ENCODE results near the gene PARD3.
"Not testable (repeated sequence)": the region's sequence is repeated elsewhere in the genome, so short reads cannot be mapped to it uniquely, and the experiment has no call there.

PARD3 gene

DNA sequence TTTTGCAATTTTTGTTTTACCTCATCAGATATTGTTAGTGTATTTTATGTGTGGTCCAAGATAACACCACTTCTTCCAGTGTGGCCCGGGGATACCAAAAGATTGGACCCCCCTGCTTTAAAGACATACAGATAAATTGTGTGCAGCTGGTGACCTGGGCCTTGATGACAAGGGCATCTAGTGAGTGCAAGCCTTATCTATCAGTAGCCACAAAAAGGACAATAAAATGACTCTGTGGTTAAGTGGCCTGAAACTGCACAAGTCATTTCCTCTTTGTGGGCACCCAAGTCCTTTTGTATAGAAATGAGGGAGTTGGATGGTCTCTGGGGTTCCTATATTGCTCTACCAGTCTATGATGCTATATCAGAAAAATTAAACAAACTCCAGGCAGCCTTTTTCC, 98.1 kb downstream of the PARD3 start:
- WGBS, 2 experiments (ENCODE audit: insufficient coverage in 2 of 2): no CpG with 5 or more reads among the region's 1 CpG
- no peak overlapping the region for H3K27ac ChIP-seq (ENCODE audit: low read depth, low read length, severe bottlenecking)
- H3K36me3 ChIP-seq (ENCODE audit: control insufficient read depth, insufficient read depth, low read length): no peaks in the 10 kb centered on the region
- H3K4me3 ChIP-seq (ENCODE audit: extremely low read depth, insufficient read depth, low read length, poor library complexity, severe bottlenecking): no peak overlapping the region
- H3K9me3 ChIP-seq (ENCODE audit: control insufficient read depth, low read length): no peaks in the 10 kb centered on the region
- peaks cover 42% of the 10 kb centered on the region for H3K4me1 ChIP-seq (ENCODE audit: control insufficient read depth, insufficient read depth, low read length, poor library complexity, severe bottlenecking)

DNA sequence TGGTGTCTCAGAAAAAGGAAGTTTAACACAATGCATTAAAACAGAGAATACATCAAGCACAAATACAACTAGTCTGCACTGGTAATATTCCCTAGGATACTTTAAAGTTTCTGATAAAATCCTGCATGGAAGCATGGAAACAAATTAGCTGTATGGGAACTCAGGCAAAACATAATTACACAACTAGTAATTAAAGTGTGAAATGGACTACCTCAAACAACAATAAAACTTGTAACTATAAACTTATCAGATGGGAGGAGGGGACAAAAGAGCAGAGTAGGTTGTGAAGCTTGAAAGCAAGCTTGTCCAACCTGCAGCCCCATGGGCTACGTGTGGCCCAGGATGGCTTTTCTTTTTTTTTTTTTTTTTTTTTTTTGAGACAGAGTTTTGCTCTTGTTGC, 98.9 kb downstream of the PARD3 start:
- H3K4me3 ChIP-seq (ENCODE audit: extremely low read depth, insufficient read depth, low read length, poor library complexity, severe bottlenecking): no peak overlapping the region
- no peaks in the 10 kb centered on the region for H3K36me3 ChIP-seq (ENCODE audit: control insufficient read depth, insufficient read depth, low read length)
- no peak overlapping the region for H3K27ac ChIP-seq (ENCODE audit: low read depth, low read length, severe bottlenecking)
- peaks cover 48% of the 10 kb centered on the region for H3K4me1 ChIP-seq (ENCODE audit: control insufficient read depth, insufficient read depth, low read length, poor library complexity, severe bottlenecking)
- no peaks in the 10 kb centered on the region for H3K9me3 ChIP-seq (ENCODE audit: control insufficient read depth, low read length)
- WGBS, 2 experiments (ENCODE audit: insufficient coverage in 2 of 2): no CpG with 5 or more reads among the region's 1 CpG

DNA sequence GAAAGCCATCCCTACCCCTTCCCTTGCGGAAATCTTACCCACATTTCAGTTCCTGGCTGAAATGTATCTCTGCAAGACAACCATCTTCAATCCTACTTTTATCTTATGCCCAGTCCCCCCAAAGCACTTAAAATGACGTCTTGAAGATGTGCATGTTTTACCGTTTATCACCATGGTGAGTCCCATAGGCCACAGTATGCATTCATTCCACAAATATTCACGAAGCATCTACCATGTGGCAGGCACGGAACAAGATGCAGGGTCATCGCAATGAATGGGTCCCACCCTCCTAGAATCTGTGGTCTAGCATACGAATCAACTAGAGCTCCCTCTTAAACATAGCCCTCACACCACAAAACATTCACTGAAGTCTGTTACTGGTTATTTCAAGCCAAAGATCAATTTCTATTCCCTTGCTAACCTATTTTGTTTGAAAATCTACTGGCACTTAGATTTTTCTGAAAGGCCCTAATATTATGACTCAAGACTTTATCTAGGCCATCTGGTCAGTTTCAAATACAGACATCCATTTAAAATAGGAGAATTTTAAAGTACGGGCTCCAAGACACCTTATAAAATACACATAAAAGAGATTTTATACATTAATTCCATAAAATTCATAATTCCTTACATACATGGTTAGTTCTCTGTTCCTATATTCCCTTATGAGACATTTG, 99.4 kb downstream of the PARD3 start:
- no peak overlapping the region for H3K27ac ChIP-seq (ENCODE audit: low read depth, low read length, severe bottlenecking)
- no peaks in the 10 kb centered on the region for H3K9me3 ChIP-seq (ENCODE audit: control insufficient read depth, low read length)
- 92 to 96% methylated on average over 7 of the region's 8 CpGs for WGBS, 2 experiments (ENCODE audit: insufficient coverage in 2 of 2)
- peaks cover 49% of the 10 kb centered on the region for H3K4me1 ChIP-seq (ENCODE audit: control insufficient read depth, insufficient read depth, low read length, poor library complexity, severe bottlenecking)
- H3K4me3 ChIP-seq (ENCODE audit: extremely low read depth, insufficient read depth, low read length, poor library complexity, severe bottlenecking): no peak overlapping the region
- no peaks in the 10 kb centered on the region for H3K36me3 ChIP-seq (ENCODE audit: control insufficient read depth, insufficient read depth, low read length)

DNA sequence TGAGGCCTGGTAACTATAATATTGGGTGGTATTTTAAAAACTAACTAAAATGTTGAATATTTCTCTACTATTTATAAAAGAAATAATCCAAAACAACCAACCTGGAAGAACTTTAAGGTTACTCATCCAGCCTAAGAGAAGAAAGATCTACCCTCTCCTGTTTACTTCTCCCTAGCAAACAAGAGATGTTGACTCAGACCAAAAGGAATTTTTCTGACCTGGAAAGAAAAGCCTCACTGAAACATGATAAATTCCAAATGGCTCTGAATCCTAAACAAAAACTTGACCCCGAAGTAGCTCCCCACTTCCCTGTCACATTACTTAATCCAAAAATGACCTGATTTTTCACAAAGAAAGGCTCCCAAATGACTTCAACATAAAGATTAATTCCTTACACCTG, 101.2 kb downstream of the PARD3 start:
- peak overlapping the region; percentile 72 for H3K27ac ChIP-seq (ENCODE audit: low read depth, low read length, severe bottlenecking)
- 79 to 83% methylated on average over 1 of the region's 1 CpG for WGBS, 2 experiments (ENCODE audit: insufficient coverage in 2 of 2)
- no peaks in the 10 kb centered on the region for H3K9me3 ChIP-seq (ENCODE audit: control insufficient read depth, low read length)
- no peak overlapping the region for H3K4me3 ChIP-seq (ENCODE audit: extremely low read depth, insufficient read depth, low read length, poor library complexity, severe bottlenecking)
- H3K4me1 ChIP-seq (ENCODE audit: control insufficient read depth, insufficient read depth, low read length, poor library complexity, severe bottlenecking): peaks cover 43% of the 10 kb centered on the region
- no peaks in the 10 kb centered on the region for H3K36me3 ChIP-seq (ENCODE audit: control insufficient read depth, insufficient read depth, low read length)

DNA sequence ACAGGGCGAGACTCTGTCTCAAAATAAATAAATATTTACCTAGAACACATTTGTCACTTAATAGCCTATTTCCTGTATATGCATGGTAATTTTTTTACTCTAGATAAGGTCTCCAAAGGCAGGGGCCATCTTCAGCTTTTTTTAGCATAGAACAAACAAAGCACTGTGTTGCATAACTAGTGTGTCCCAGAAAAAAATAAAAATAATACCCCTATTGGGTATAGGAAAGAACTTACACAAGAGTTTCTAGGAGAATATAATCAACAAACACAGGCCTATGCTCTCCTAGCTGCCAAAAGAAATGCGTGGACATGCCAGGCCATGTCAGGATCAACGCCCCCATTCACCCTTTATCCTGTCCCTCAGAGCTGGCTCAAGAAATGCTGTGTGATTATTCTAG, 103.6 kb downstream of the PARD3 start:
- Histone ChIP-seq H3K4me1 (ENCODE audit: control insufficient read depth, insufficient read depth, low read length, poor library complexity, severe bottlenecking) (peaks cover 48% of the 10 kb centered on the region), H3K9me3 (ENCODE audit: control insufficient read depth, low read length) (no peaks in the 10 kb centered on the region), H3K4me3 (ENCODE audit: extremely low read depth, insufficient read depth, low read length, poor library complexity, severe bottlenecking) (no peak overlapping the region), H3K36me3 (ENCODE audit: control insufficient read depth, insufficient read depth, low read length) (no peaks in the 10 kb centered on the region), H3K27ac (ENCODE audit: low read depth, low read length, severe bottlenecking) (no peak overlapping the region)
- WGBS, 2 experiments (ENCODE audit: insufficient coverage in 2 of 2): no CpG with 5 or more reads among the region's 3 CpGs

DNA sequence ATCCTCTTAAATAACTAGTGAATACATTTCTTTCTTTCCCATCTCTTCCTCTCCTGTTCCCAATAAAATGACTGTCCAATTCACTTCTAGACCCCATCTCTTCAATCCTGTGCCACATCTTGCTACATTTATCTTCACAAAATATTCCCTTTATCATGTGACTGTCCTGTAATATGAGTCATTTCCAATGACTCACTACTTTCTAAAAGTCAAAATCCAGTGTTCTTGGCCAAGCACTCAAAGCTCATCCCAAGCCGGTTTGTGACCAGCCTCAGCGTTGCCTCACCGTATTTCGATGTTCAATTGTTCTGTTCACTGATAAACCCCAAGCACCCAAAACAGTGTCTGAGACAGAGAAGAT, 104.7 kb downstream of the PARD3 start:
- Histone ChIP-seq H3K36me3 (ENCODE audit: control insufficient read depth, insufficient read depth, low read length) (no peaks in the 10 kb centered on the region), H3K9me3 (ENCODE audit: control insufficient read depth, low read length) (no peaks in the 10 kb centered on the region), H3K4me1 (ENCODE audit: control insufficient read depth, insufficient read depth, low read length, poor library complexity, severe bottlenecking) (peaks cover 53% of the 10 kb centered on the region), H3K4me3 (ENCODE audit: extremely low read depth, insufficient read depth, low read length, poor library complexity, severe bottlenecking) (no peak overlapping the region), H3K27ac (ENCODE audit: low read depth, low read length, severe bottlenecking) (peak overlapping the region; percentile 41)
- WGBS, 2 experiments (ENCODE audit: insufficient coverage in 2 of 2): 86 to 89% methylated on average over 2 to 4 of the region's 4 CpGs

DNA sequence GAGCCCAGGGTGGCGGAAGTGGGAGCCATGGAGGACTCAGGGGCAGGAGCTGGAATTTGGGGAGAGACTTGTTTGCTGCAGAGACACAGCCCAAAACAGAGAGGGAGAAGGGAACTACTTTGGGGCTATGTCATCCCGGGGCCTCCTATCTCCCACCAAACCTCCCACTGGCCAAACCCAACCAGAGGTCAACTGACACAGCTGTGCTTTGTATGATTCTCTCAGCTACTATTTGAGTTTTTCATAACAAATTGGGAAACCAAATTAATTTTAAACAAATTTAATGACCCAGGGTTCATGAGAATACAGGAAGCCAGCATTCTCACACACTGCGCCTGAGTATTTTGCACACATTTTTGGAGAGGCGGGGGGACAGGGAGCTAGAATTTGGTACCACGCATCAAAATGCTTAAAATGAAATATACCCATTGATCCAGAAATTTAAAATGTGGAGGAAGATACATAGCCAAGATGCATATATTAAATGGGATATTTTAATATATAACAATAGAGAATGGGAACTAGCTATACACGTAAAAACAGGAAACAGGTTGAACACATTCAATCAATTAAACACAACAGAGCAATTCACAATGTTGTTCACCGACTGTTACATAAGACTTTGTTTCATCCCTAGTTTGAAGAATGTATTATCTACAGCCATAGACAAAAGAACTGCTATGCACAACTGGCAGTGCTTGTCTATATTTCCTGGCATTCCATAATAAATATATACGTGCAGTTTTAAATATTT, 105.3 kb downstream of the PARD3 start:
- H3K36me3 ChIP-seq (ENCODE audit: control insufficient read depth, insufficient read depth, low read length): no peaks in the 10 kb centered on the region
- no peak overlapping the region for H3K4me3 ChIP-seq (ENCODE audit: extremely low read depth, insufficient read depth, low read length, poor library complexity, severe bottlenecking)
- no peaks in the 10 kb centered on the region for H3K9me3 ChIP-seq (ENCODE audit: control insufficient read depth, low read length)
- H3K27ac ChIP-seq (ENCODE audit: low read depth, low read length, severe bottlenecking): no peak overlapping the region
- H3K4me1 ChIP-seq (ENCODE audit: control insufficient read depth, insufficient read depth, low read length, poor library complexity, severe bottlenecking): peaks cover 53% of the 10 kb centered on the region
- 60 to 88% methylated on average over 1 of the region's 8 CpGs for WGBS, 2 experiments (ENCODE audit: insufficient coverage in 2 of 2)

DNA sequence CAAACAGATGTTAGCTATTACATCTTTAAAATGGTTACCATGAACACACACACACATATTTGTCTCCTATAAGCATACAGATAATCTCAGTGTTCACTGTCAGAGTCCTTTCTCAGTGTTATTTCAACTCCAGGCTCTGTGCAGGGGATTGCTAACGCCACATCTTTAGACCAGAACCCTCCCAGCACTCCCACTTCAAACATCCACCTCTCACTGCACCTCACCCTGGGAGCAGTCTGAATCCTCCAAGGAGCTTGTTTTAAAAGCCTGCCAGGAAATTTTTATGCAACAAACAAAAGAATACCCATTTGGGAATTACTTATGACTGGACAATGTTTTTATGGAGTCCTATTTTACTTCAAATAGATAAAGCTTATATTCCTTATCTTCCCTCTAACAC, 107.4 kb downstream of the PARD3 start:
- Histone ChIP-seq H3K36me3 (ENCODE audit: control insufficient read depth, insufficient read depth, low read length) (no peaks in the 10 kb centered on the region), H3K4me1 (ENCODE audit: control insufficient read depth, insufficient read depth, low read length, poor library complexity, severe bottlenecking) (peaks cover 47% of the 10 kb centered on the region), H3K4me3 (ENCODE audit: extremely low read depth, insufficient read depth, low read length, poor library complexity, severe bottlenecking) (no peak overlapping the region), H3K27ac (ENCODE audit: low read depth, low read length, severe bottlenecking) (peak overlapping the region; percentile 68), H3K9me3 (ENCODE audit: control insufficient read depth, low read length) (no peaks in the 10 kb centered on the region)
- 60 to 86% methylated on average over 1 of the region's 1 CpG for WGBS, 2 experiments (ENCODE audit: insufficient coverage in 2 of 2)

DNA sequence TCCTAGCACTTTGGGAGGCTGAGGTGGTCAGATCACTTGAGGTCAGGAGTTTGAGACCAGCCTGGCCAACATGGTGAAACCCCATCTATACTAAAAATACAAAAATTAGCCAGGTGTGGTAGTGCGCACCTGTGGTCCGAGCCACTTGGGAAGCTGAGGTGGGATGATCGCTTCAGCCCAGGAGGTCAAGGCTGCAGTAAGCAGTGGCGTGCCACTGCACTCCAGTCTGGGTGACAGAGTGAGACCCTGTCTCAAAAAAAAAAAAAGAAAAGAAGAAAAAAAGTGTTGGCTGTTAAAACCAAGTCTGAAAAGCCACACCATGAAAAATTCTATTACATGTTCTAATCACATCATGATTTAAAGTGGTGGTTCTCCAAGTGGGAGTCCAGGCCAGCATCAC, 108.1 kb downstream of the PARD3 start:
- 80 to 100% methylated on average over 2 to 3 of the region's 4 CpGs for WGBS, 2 experiments (ENCODE audit: insufficient coverage in 2 of 2)
- H3K4me1 ChIP-seq (ENCODE audit: control insufficient read depth, insufficient read depth, low read length, poor library complexity, severe bottlenecking): peaks cover 51% of the 10 kb centered on the region
- H3K36me3 ChIP-seq (ENCODE audit: control insufficient read depth, insufficient read depth, low read length); H3K9me3 ChIP-seq (ENCODE audit: control insufficient read depth, low read length); H3K27ac ChIP-seq (ENCODE audit: low read depth, low read length, severe bottlenecking); H3K4me3 ChIP-seq (ENCODE audit: extremely low read depth, insufficient read depth, low read length, poor library complexity, severe bottlenecking): not testable (repeated sequence)

DNA sequence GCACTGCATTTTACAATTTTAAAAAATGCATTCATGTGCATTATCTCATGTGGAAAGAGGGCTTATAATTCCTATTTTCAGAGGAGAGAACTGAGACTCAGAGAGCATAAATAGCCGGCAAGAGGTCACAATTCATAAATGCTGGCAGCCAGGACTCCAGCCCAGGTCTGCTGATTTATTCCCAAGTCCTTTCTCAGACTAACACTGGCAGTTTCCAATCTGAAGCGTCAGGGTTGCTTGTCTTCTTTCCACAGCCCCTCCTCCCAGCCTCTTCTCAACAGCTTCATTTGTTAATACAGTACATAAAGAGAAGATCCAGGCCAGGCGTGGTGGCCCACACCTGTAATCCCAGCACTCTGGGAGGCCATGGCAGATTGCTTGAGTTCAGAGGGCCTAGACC, 108.9 kb downstream of the PARD3 start:
- Histone ChIP-seq H3K9me3 (ENCODE audit: control insufficient read depth, low read length) (no peaks in the 10 kb centered on the region), H3K4me1 (ENCODE audit: control insufficient read depth, insufficient read depth, low read length, poor library complexity, severe bottlenecking) (peaks cover 47% of the 10 kb centered on the region), H3K4me3 (ENCODE audit: extremely low read depth, insufficient read depth, low read length, poor library complexity, severe bottlenecking) (no peak overlapping the region), H3K36me3 (ENCODE audit: control insufficient read depth, insufficient read depth, low read length) (no peaks in the 10 kb centered on the region), H3K27ac (ENCODE audit: low read depth, low read length, severe bottlenecking) (no peak overlapping the region)
- WGBS, 2 experiments (ENCODE audit: insufficient coverage in 2 of 2): 89 to 90% methylated on average over 2 to 3 of the region's 3 CpGs

DNA sequence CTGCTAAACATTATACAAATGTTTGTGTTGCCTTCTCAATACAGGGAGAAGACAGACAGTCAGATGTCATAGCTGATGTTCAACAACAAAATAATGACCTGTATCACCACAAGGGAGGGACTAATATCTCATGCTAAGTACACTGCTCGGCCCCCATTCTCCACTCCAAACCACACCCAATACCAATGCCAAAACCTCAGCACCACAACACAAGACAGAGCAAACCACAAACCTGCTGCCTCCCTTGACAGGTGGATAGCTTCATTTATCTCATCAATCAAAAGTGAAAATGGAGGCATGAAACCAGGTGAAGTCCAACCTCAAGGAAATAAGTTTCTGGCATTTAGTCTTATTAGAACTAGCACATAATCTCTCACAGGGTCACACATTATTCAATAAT, 109.5 kb downstream of the PARD3 start:
- Histone ChIP-seq H3K4me1 (ENCODE audit: control insufficient read depth, insufficient read depth, low read length, poor library complexity, severe bottlenecking) (peaks cover 47% of the 10 kb centered on the region), H3K27ac (ENCODE audit: low read depth, low read length, severe bottlenecking) (no peak overlapping the region), H3K9me3 (ENCODE audit: control insufficient read depth, low read length) (no peaks in the 10 kb centered on the region), H3K4me3 (ENCODE audit: extremely low read depth, insufficient read depth, low read length, poor library complexity, severe bottlenecking) (no peak overlapping the region), H3K36me3 (ENCODE audit: control insufficient read depth, insufficient read depth, low read length) (no peaks in the 10 kb centered on the region)
- 100% methylated on average over 1 of the region's 1 CpG; no CpG with 5 or more reads in 1 of the 2 experiments for WGBS, 2 experiments (ENCODE audit: insufficient coverage in 2 of 2)
